GM12878 (cell line): Measurements from ENCODE around the gene SIRT7. TPM values are rescaled to one million over a fixed set of nuclear protein-coding genes. Genes with fewer than 3 reads are reported as not detected.

Experiments used
- ATAC-seq: fragments of 200-7000 bp; cut with Tn5 transposase; 3 replicates; pipeline ENCODE4 v1.9.1; 2020; ENCODE audit warnings: mild to moderate bottlenecking, moderate library complexity
- BruUV-seq: library from RNA; stranded (reverse); fragments of 400-500 nt; replicated peaks from 2 replicates; lab custom pipeline; 2021; lab: Mats Ljungman, UMichigan
- CTCF ChIA-PET: fragments of 300-600 bp; sonication (Branson Sonifier 250); formaldehyde crosslinking; extraction: SDS; loops from one replicate; lab custom pipeline; 2021; ENCODE audit warnings: inconsistent platforms; lab: Yijun Ruan, JAX
- POLR2A ChIA-PET: fragments of 350-600 bp; formaldehyde crosslinking; extraction: SDS; loops from one replicate; lab custom pipeline; 2021; ENCODE audit warnings: inconsistent platforms; lab: Charles Lee
- RAD21 ChIA-PET: fragments of 300-600 bp; sonication (Branson Sonifier 250); formaldehyde crosslinking; loops from one replicate; lab custom pipeline; 2023; ENCODE audit warnings: antibody characterized with exemption; ENCODE audit not compliant: unreplicated experiment; lab: Charles Lee
- SMC1A ChIA-PET: fragments of 300-600 bp; sonication (Branson Sonifier 250); formaldehyde crosslinking; loops from one replicate; lab custom pipeline; 2023; ENCODE audit not compliant: unreplicated experiment, uncharacterized antibody; lab: Charles Lee
- DNase-seq: peaks from one replicate; pipeline ENCODE4 v3.0.0-alpha.2; 2011; ENCODE audit warnings: low read depth, low spot score
- FAIRE-seq: peaks from 3 replicates; lab custom pipeline; 2011; peaks lifted over from hg19 to GRCh38; lab: Jason Lieb, UNC
- H2AFZ ChIP-seq: 2 replicates; pipeline ENCODE4 v1.6.0; 2011; ENCODE audit warnings: low read depth, low read length, control low read depth; ENCODE audit not compliant: control insufficient read depth
- H3K27ac ChIP-seq: 2 replicates; pipeline ENCODE4 v1.5.1; 2011; ENCODE audit warnings: control low read depth; ENCODE audit not compliant: control insufficient read depth, insufficient read depth
- H3K27me3 ChIP-seq, 2 experiments: replicated peaks in 1 of 2; 2 replicates each; pipeline versions ENCODE4 v1.6.0 to v1.6.1; 2011; ENCODE audit warnings: low read length in 1 of 2; ENCODE audit not compliant: control insufficient read depth in 2 of 2, insufficient read depth in 2 of 2
- H3K36me3 ChIP-seq, 2 experiments: 2 replicates each; pipeline ENCODE4 v1.5.1; 2011; ENCODE audit warnings: low read length in 1 of 2; ENCODE audit not compliant: control insufficient read depth in 2 of 2, insufficient read depth in 2 of 2
- H3K4me1 ChIP-seq: 2 replicates; pipeline ENCODE4 v1.6.1; 2011; ENCODE audit warnings: mild to moderate bottlenecking, low read length, moderate library complexity, mixed read lengths; ENCODE audit not compliant: control insufficient read depth, insufficient read depth
- H3K4me2 ChIP-seq: 2 replicates; pipeline ENCODE4 v1.6.0; 2011; ENCODE audit warnings: control low read depth; ENCODE audit not compliant: control insufficient read depth, insufficient read depth
- H3K4me3 ChIP-seq: fragments of 200-600 bp; sonication (generic); 2 replicates; pipeline ENCODE4 v1.5.1; 2016
- H3K79me2 ChIP-seq: 2 replicates; pipeline ENCODE4 v1.6.0; 2011; ENCODE audit warnings: low read length; ENCODE audit not compliant: control insufficient read depth, insufficient read depth
- H3K9ac ChIP-seq: 2 replicates; pipeline ENCODE4 v1.8.0; 2011; ENCODE audit warnings: low read length, control low read depth, mixed read lengths; ENCODE audit not compliant: control insufficient read depth, insufficient read depth
- H3K9me3 ChIP-seq: replicated peaks from 3 replicates; pipeline ENCODE4 v1.5.1; 2011; ENCODE audit warnings: mild to moderate bottlenecking, low read length; ENCODE audit not compliant: control insufficient read depth, insufficient read depth
- H4K20me1 ChIP-seq: 2 replicates; pipeline ENCODE4 v1.6.0; 2011; ENCODE audit not compliant: control insufficient read depth, insufficient read depth
- CREB1 ChIP-seq: IDR thresholded peaks from 2 replicates; pipeline ENCODE4 v1.6.1; 2012; ENCODE audit warnings: low read depth, mild to moderate bottlenecking, inconsistent platforms
- NBN ChIP-seq: fragments of 450-650 bp; IDR thresholded peaks from 2 replicates; pipeline ENCODE4 v1.6.1; 2016
- PAX5 ChIP-seq: IDR thresholded peaks from 2 replicates; pipeline ENCODE4 v1.6.1; 2011; ENCODE audit warnings: low read depth, low read length, borderline replicate concordance
- RB1 ChIP-seq: fragments of 450-650 bp; formaldehyde crosslinking; IDR thresholded peaks from 2 replicates; pipeline ENCODE4 v1.6.1; 2017; ENCODE audit warnings: mild to moderate bottlenecking, borderline replicate concordance
- RBBP5 ChIP-seq: fragments of 200-600 bp; sonication (generic); conservative IDR thresholded peaks from 2 replicates; pipeline ENCODE4 v1.6.1; 2016
- SKIL ChIP-seq: fragments of 450-650 bp; IDR thresholded peaks from 2 replicates; pipeline ENCODE4 v1.6.1; 2017; ENCODE audit warnings: mild to moderate bottlenecking, low read depth, inconsistent platforms; ENCODE audit not compliant: poor library complexity, severe bottlenecking
- SP1 ChIP-seq: IDR thresholded peaks from one replicate; pipeline ENCODE4 v1.6.1; 2011; ENCODE audit warnings: low read depth, low read length
- TBL1XR1 ChIP-seq: IDR thresholded peaks from 2 replicates; pipeline ENCODE4 v1.6.1; 2012; ENCODE audit warnings: low read depth, low read length, improper control_type of control experiment
- ZBED1 ChIP-seq: IDR thresholded peaks from 2 replicates; pipeline ENCODE4 v1.6.1; 2016; ENCODE audit warnings: borderline replicate concordance
- WGBS: methylation state at CpG from one replicate; pipeline ENCODE4 v1.1.6; 2016; ENCODE audit warnings: low lambda C conversion rate; ENCODE audit not compliant: insufficient replicate concordance, insufficient coverage; ENCODE audit errors: missing lambda C conversion rate; 5-methylcytosine and 5-hydroxymethylcytosine counted together
- in situ Hi-C: fragments of 300-500 bp; cut with MboI; formaldehyde crosslinking; loops from 9 replicates; pipeline ENCODE4 v1.14.3; 2018; ENCODE audit warnings: mixed read lengths
- intact Hi-C: fragments of 100-400 bp; cut with micrococcal nuclease; formaldehyde crosslinking; loops from one replicate; pipeline ENCODE4 v1.14.2; 2022; ENCODE audit not compliant: unreplicated experiment
- polyA plus RNA-seq, 11 experiments: library from polyadenylated mRNA; depleted of rRNA in 4 of 11; unstranded in 6 of 11; stranded (reverse) in 5 of 11; fragments of >200 nt; fragmentation: Nextera tagmentation in 4 of 11; fragmentation: Illumina TruSeq in 1 of 11; extraction: Ambion mirVana in 4 of 11; extraction: Trizol in 1 of 11; gene quantifications; 1 replicate in 1 of 11; 2 replicates in 10 of 11; pipeline versions ENCODE4 v1.2.1 to v1.2.3, GENCODE V29; 2011 to 2016; ENCODE audit warnings: inconsistent platforms in 2 of 11, missing spikeins in 2 of 11, low read depth in 1 of 11
- total RNA-seq, 4 experiments: library from RNA; depleted of rRNA in 3 of 4; stranded (reverse); fragments of >200 nt in 3 of 4; fragmentation: Illumina TruSeq in 1 of 4; extraction: Trizol in 1 of 4; gene quantifications; 2 replicates each; pipeline versions ENCODE4 v1.2.1 to v1.2.3, GENCODE V29; 2013 to 2021

Gene SIRT7
- total and polyA plus RNA-seq, 10 of the 15 experiments (the other 5 are each of a cell fraction or from before 2014, with no cell fraction given): 1.2 to 56.2 (median 22.7) TPM

- TF ChIP-seq PAX5 (no peak), RB1 (no peak), CREB1 (no peak), SP1 (no peak), SKIL (no peak), ZBED1 (no peak), TBL1XR1 (no peak), RBBP5 (no peak), NBN (no peak)
- H3K4me1 ChIP-seq: no peaks in the 10 kb centered on the region
- DNase-seq (no peak), ATAC-seq (no peak), FAIRE-seq (no peak)
- no peaks in the 10 kb centered on the region for H3K9me3 ChIP-seq
- no TSS peak for BruUV-seq
- RAD21 ChIA-PET: no interaction called here
- in situ Hi-C loops (no loop called here), intact Hi-C loops (no loop called here)
- no peaks in the 10 kb centered on the region for H4K20me1 ChIP-seq
- H2AFZ ChIP-seq: no peak overlapping the region
- H3K27me3 ChIP-seq: peaks cover 5 to 17% of the 10 kb centered on the region in 2 experiments
- H3K4me2 ChIP-seq: no peak overlapping the region
- no peak overlapping the region for H3K9ac ChIP-seq
- POLR2A ChIA-PET: no interaction called here
- 64% methylated on average over 45 of the region's 45 CpGs for WGBS
- no peaks in the 10 kb centered on the region for H3K36me3 ChIP-seq
- CTCF ChIA-PET: no interaction called here
- H3K27ac ChIP-seq: no peak overlapping the region
- no peaks in the 10 kb centered on the region for H3K79me2 ChIP-seq
- SMC1A ChIA-PET: no interaction called here
- H3K4me3 ChIP-seq: no peak overlapping the region
These were observed 38.9 kb upstream of the SIRT7 start for GRCh38 chr17:81956607-81957589.
